WI38 (cell line): ENCODE results near the gene DDX43.

ENCODE experiments used
- H3K4me3 ChIP-seq: 2 replicates; pipeline ENCODE4 v1.5.1; 2011; ENCODE audit warnings: low read depth, mild to moderate bottlenecking, control low read depth, low read length
- CTCF ChIP-seq: IDR thresholded peaks from 2 replicates; pipeline ENCODE4 v1.5.1; 2012; ENCODE audit warnings: low read depth, mild to moderate bottlenecking, control low read depth, low read length

DDX43 gene

GRCh38 chr6:73362869-73363536 lies 31.6 kb upstream of the DDX43 start:
- H3K4me3 ChIP-seq: no peak overlapping the region
- no peak for TF ChIP-seq CTCF

GRCh38 chr6:73363537-73363875 lies 31.1 kb upstream of the DDX43 start:
- TF ChIP-seq CTCF: no peak
- H3K4me3 ChIP-seq: no peak overlapping the region

GRCh38 chr6:73364121-73364520 lies 30.5 kb upstream of the DDX43 start:
- no peak for TF ChIP-seq CTCF
- H3K4me3 ChIP-seq: no peak overlapping the region

- TF ChIP-seq CTCF: no peak
- no peak overlapping the region for H3K4me3 ChIP-seq
Observed at GRCh38 chr6:73364549-73364948, 30.1 kb upstream of the DDX43 start.

- TF ChIP-seq CTCF: no peak
- H3K4me3 ChIP-seq: no peak overlapping the region
Observed at GRCh38 chr6:73367761-73368355, 26.8 kb upstream of the DDX43 start.

- TF ChIP-seq CTCF: no peak
- H3K4me3 ChIP-seq: no peak overlapping the region
Observed at GRCh38 chr6:73368675-73369074, 26.0 kb upstream of the DDX43 start.

GRCh38 chr6:73369157-73369556 lies 25.5 kb upstream of the DDX43 start:
- no peak overlapping the region for H3K4me3 ChIP-seq
- no peak for TF ChIP-seq CTCF
